IPS-NIHi7 (cell line): ENCODE results near the gene C20orf204.
"Not testable (repeated sequence)": the region's sequence is repeated elsewhere in the genome, so short reads cannot be mapped to it uniquely, and the experiment has no call there.

ENCODE experiments used
- DNase-seq: peaks from one replicate; pipeline ENCODE4 v3.0.0; 2012; ENCODE audit warnings: mixed read lengths; ENCODE audit errors: extremely low spot score

C20orf204 gene

GRCh38 chr20:64083378-64083803, 47.4 kb downstream of the C20orf204 start:
- peak; percentile 89 for DNase-seq

GRCh38 chr20:64083804-64084684, 48.1 kb downstream of the C20orf204 start, which contains the start of gene LKAAEAR1:
Gene LKAAEAR1 (minus strand): TSS chr20:64084398. CDS start chr20:64084219, 179 bp downstream.
- no peak for DNase-seq

DNA sequence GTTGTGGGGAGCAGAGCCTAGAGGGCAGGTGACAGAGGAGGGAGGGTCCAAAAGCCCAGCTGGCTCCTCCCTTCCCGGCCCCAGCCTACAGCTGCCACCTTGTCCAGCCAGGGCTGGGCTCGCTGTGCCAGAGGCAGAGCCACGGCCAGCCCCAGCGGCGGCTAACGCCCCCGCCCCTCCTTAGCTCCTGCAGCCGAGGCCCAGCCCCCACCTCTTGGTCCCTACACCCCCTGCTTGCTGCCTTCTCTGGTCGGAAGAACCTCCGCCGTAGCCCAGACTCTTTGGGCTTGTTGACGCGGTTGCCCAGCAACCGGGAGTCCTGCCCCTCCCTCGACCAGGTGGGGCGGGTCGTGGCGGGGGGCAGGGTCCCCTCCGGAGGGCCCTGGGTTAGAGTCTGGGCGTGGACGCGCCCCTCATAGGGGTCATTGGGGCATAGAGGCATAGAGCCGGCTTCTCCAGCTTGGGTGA, 48.7 kb downstream of the C20orf204 start:
- DNase-seq = peak; percentile 63

- DNase-seq = no peak
Observed at GRCh38 chr20:64086801-64087200, 50.8 kb downstream of the C20orf204 start.

GRCh38 chr20:64087226-64087825, 51.3 kb downstream of the C20orf204 start:
- not testable (repeated sequence) for DNase-seq

GRCh38 chr20:64088586-64088985, 52.6 kb downstream of the C20orf204 start:
- DNase-seq = not testable (repeated sequence)
